Activated CD4-positive, alpha-beta T cell treated with anti-CD3 and anti-CD28 coated beads for 36 hours (primary cell): ENCODE results near the gene FMNL3. TPM values are rescaled to one million over a fixed set of nuclear protein-coding genes. Genes with fewer than 3 reads are reported as not detected.

Experiments
- ATAC-seq: fragments of 200-7000 bp; cut with Tn5 transposase; one replicate; pipeline ENCODE4 v1.10.0; 2021; ENCODE audit warnings: mild to moderate bottlenecking, moderate library complexity
- CTCF ChIA-PET: fragments of 350-600 bp; sonication (Branson Sonifier 250); formaldehyde crosslinking; loops from one replicate; lab custom pipeline; 2021; ENCODE audit warnings: antibody characterized with exemption; lab: Charles Lee
- POLR2A ChIA-PET: fragments of 350-600 bp; sonication (Branson Sonifier 250); formaldehyde crosslinking; loops from one replicate; lab custom pipeline; 2021; ENCODE audit warnings: antibody characterized with exemption, inconsistent platforms; lab: Charles Lee
- DNase-seq: peaks from one replicate; pipeline ENCODE4 v3.0.0-alpha.2; 2020
- H3K27ac Mint-ChIP-seq: one replicate; pipeline ENCODE4 v1.8.0; 2021; ENCODE audit warnings: mixed read lengths
- H3K27me3 Mint-ChIP-seq: one replicate; pipeline ENCODE4 v1.8.0; 2021; ENCODE audit warnings: mixed read lengths
- H3K36me3 Mint-ChIP-seq: one replicate; pipeline ENCODE4 v1.8.0; 2021; ENCODE audit warnings: low read depth, mixed read lengths
- H3K4me1 Mint-ChIP-seq: one replicate; pipeline ENCODE4 v1.8.0; 2021; ENCODE audit warnings: mixed read lengths
- H3K4me3 Mint-ChIP-seq: one replicate; pipeline ENCODE4 v1.8.0; 2021; ENCODE audit warnings: mild to moderate bottlenecking, moderate library complexity, mixed read lengths
- H3K9me3 Mint-ChIP-seq: one replicate; pipeline ENCODE4 v1.8.0; 2021; ENCODE audit warnings: low read depth, mixed read lengths
- intact Hi-C, 2 experiments: fragments of 100-400 bp; cut with DNase I in 1 of 2; cut with micrococcal nuclease in 1 of 2; formaldehyde crosslinking; loops; one replicate each; pipeline versions ENCODE4 v1.14.2 to v1.15.1; 2022 to 2024; cut with DNase I, micrococcal nuclease
- total RNA-seq, 2 experiments: library from RNA; stranded (reverse); gene quantifications; one replicate each; pipeline ENCODE4 v1.2.3, GENCODE V29; 2021

The FMNL3 gene
- total RNA-seq, 2 experiments from 2014 or later = 23.2 to 24.3 TPM

GRCh38 chr12:49633703-49634345, 73.4 kb downstream of the FMNL3 start:
- H3K9me3 Mint-ChIP-seq = no peaks in the 10 kb centered on the region
- no peaks in the 10 kb centered on the region for H3K27me3 Mint-ChIP-seq
- H3K4me3 Mint-ChIP-seq = no peak overlapping the region
- intact Hi-C loops = no loop called here
- peaks cover 2% of the 10 kb centered on the region for H3K36me3 Mint-ChIP-seq
- ChIA-PET CTCF (interaction anchor here (0.6 to 1.9 kb wide), 4 partner anchors 11 to 587 kb away, joined by 3 to 6 read pairs (median 4); no protein-coding TSS in a partner anchor), POLR2A (no interaction called here)
- H3K4me1 Mint-ChIP-seq = peaks cover 9% of the 10 kb centered on the region
- ATAC-seq = no peak
- H3K27ac Mint-ChIP-seq = no peak overlapping the region
- DNase-seq = no peak

GRCh38 chr12:49632986-49633702, 74.1 kb downstream of the FMNL3 start:
- H3K9me3 Mint-ChIP-seq = no peaks in the 10 kb centered on the region
- peaks cover 2% of the 10 kb centered on the region for H3K36me3 Mint-ChIP-seq
- CTCF ChIA-PET = interaction anchor here (0.6 to 1.9 kb wide), 7 partner anchors 12 to 588 kb away, joined by 3 to 6 read pairs (median 4); no protein-coding TSS in a partner anchor
- H3K27ac Mint-ChIP-seq = no peak overlapping the region
- H3K4me3 Mint-ChIP-seq = no peak overlapping the region
- DNase-seq (no peak), ATAC-seq (no peak)
- intact Hi-C loops = no loop called here
- POLR2A ChIA-PET = no interaction called here
- no peaks in the 10 kb centered on the region for H3K27me3 Mint-ChIP-seq
- peaks cover 9% of the 10 kb centered on the region for H3K4me1 Mint-ChIP-seq

GRCh38 chr12:49632401-49632800, 74.8 kb downstream of the FMNL3 start:
- no peaks in the 10 kb centered on the region for H3K9me3 Mint-ChIP-seq
- intact Hi-C loops = no loop called here
- no peaks in the 10 kb centered on the region for H3K27me3 Mint-ChIP-seq
- no peak overlapping the region for H3K27ac Mint-ChIP-seq
- DNase-seq (no peak), ATAC-seq (no peak)
- peaks cover 9% of the 10 kb centered on the region for H3K4me1 Mint-ChIP-seq
- peaks cover 2% of the 10 kb centered on the region for H3K36me3 Mint-ChIP-seq
- no peak overlapping the region for H3K4me3 Mint-ChIP-seq
- POLR2A ChIA-PET = no interaction called here
- CTCF ChIA-PET = interaction anchor here (0.6 to 1.9 kb wide), 5 partner anchors 13 to 130 kb away, joined by 3 to 6 read pairs (median 4); partner anchors contain the start of gene FMNL3

- Mint-ChIP-seq H3K4me3 (no peak overlapping the region), H3K27me3 (no peaks in the 10 kb centered on the region), H3K9me3 (no peaks in the 10 kb centered on the region), H3K27ac (no peak overlapping the region), H3K36me3 (peaks cover 2% of the 10 kb centered on the region), H3K4me1 (no peaks in the 10 kb centered on the region)
- DNase-seq (no peak), ATAC-seq (no peak)
- intact Hi-C loops = no loop called here
- ChIA-PET CTCF (interaction anchor here (0.5 to 1.1 kb wide), 2 partner anchors 11 to 12 kb away, joined by 3 read pairs; no protein-coding TSS in a partner anchor), POLR2A (no interaction called here)
Observed at GRCh38 chr12:49631336-49631907, 75.8 kb downstream of the FMNL3 start.

GRCh38 chr12:49627752-49628360, 79.3 kb downstream of the FMNL3 start:
- H3K36me3 Mint-ChIP-seq = no peaks in the 10 kb centered on the region
- H3K4me1 Mint-ChIP-seq = peaks cover 15% of the 10 kb centered on the region
- DNase-seq (no peak), ATAC-seq (no peak)
- POLR2A ChIA-PET = interaction anchor here (1.1 kb wide), 1 partner anchor 113 kb away, joined by 3 read pairs; the partner anchor contains the start of gene TMBIM6
- CTCF ChIA-PET = interaction anchor here (0.8 to 2.1 kb wide), 9 partner anchors 9 to 338 kb away, joined by 3 to 8 read pairs (median 5); partner anchors contain the start of gene TMBIM6
- no peaks in the 10 kb centered on the region for H3K9me3 Mint-ChIP-seq
- no peaks in the 10 kb centered on the region for H3K27me3 Mint-ChIP-seq
- H3K27ac Mint-ChIP-seq = no peak overlapping the region
- no peak overlapping the region for H3K4me3 Mint-ChIP-seq
- intact Hi-C loops = loop anchor here in 1 of 2 experiments (5.0 kb wide), 1 partner anchor 124 kb away; no protein-coding TSS in a partner anchor

GRCh38 chr12:49626836-49627235, 80.4 kb downstream of the FMNL3 start:
- CTCF ChIA-PET = interaction anchor here (0.5 to 4.2 kb wide), 7 partner anchors 11 to 337 kb away, joined by 3 to 29 read pairs (median 5); partner anchors contain the start of gene FMNL3
- Mint-ChIP-seq H3K4me3 (no peak overlapping the region), H3K36me3 (no peaks in the 10 kb centered on the region), H3K27me3 (no peaks in the 10 kb centered on the region), H3K4me1 (peaks cover 22% of the 10 kb centered on the region), H3K27ac (no peak overlapping the region), H3K9me3 (no peaks in the 10 kb centered on the region)
- POLR2A ChIA-PET = no interaction called here
- no peak for ATAC-seq
- intact Hi-C loops = loop anchor here (1.0 to 5.0 kb wide), 2 partner anchors 17 to 125 kb away; no protein-coding TSS in a partner anchor
- DNase-seq = no peak

GRCh38 chr12:49626169-49626835, 80.9 kb downstream of the FMNL3 start:
- ATAC-seq (peak; percentile 46), DNase-seq (peak; percentile 50)
- intact Hi-C loops = loop anchor here (1.0 to 5.0 kb wide), 2 partner anchors 18 to 126 kb away; no protein-coding TSS in a partner anchor
- Mint-ChIP-seq H3K4me1 (peaks cover 27% of the 10 kb centered on the region), H3K27me3 (peaks cover under 1% of the 10 kb centered on the region), H3K9me3 (no peaks in the 10 kb centered on the region), H3K4me3 (no peak overlapping the region), H3K36me3 (no peaks in the 10 kb centered on the region), H3K27ac (no peak overlapping the region)
- ChIA-PET CTCF (interaction anchor here (0.6 to 4.2 kb wide), 9 partner anchors 11 to 269 kb away, joined by 3 to 29 read pairs (median 5); partner anchors contain the start of genes FAM186B and FMNL3), POLR2A (no interaction called here)

- Mint-ChIP-seq H3K4me3 (no peak overlapping the region), H3K36me3 (no peaks in the 10 kb centered on the region), H3K27me3 (peaks cover 3% of the 10 kb centered on the region), H3K4me1 (peaks cover 31% of the 10 kb centered on the region), H3K27ac (no peak overlapping the region), H3K9me3 (no peaks in the 10 kb centered on the region)
- POLR2A ChIA-PET = interaction anchor here (0.6 to 3.6 kb wide), 3 partner anchors 10 to 139 kb away, joined by 3 to 15 read pairs (median 4); partner anchors contain the start of gene TMBIM6
- intact Hi-C loops = loop anchor here (5.0 kb wide), 3 partner anchors 127 to 608 kb away; partner anchors contain the start of gene PRKAG1 (in 1 of the 2)
- CTCF ChIA-PET = interaction anchor here (0.7 to 4.2 kb wide), 10 partner anchors 12 to 532 kb away, joined by 3 to 29 read pairs (median 4); partner anchors contain the start of genes FAM186B and FMNL3
- ATAC-seq = no peak
- DNase-seq = no peak
Observed at GRCh38 chr12:49624921-49625577, 82.2 kb downstream of the FMNL3 start.

GRCh38 chr12:49623142-49623904, 83.9 kb downstream of the FMNL3 start, which contains the start of gene PRPF40B:
Gene PRPF40B, plus strand, starts transcription at chr12:49623561. Its CDS starts 30 bp downstream, at chr12:49623591.
- CTCF ChIA-PET = interaction anchor here (0.5 to 4.2 kb wide), 7 partner anchors 12 to 141 kb away, joined by 3 to 29 read pairs (median 3); partner anchors contain the start of gene MCRS1
- no peaks in the 10 kb centered on the region for H3K36me3 Mint-ChIP-seq

More at GRCh38 chr12:49623142-49623904, 83.9 kb downstream of the FMNL3 start, which contains the start of gene PRPF40B:
- peak; percentile 92 for DNase-seq
- ATAC-seq = peak; percentile 76
- Mint-ChIP-seq H3K9me3 (no peaks in the 10 kb centered on the region), H3K4me1 (peaks cover 31% of the 10 kb centered on the region), H3K27me3 (peaks cover 11% of the 10 kb centered on the region), H3K27ac (peak within 1 kb of the TSS; percentile 86), H3K4me3 (peak within 1 kb of the TSS; percentile 72)
- intact Hi-C loops = loop anchor here (1.0 to 5.0 kb wide), 15 partner anchors 42 to 606 kb away; partner anchors contain the start of genes MCRS1 (in 2 of the 2), BCDIN3D (in 1 of the 2), CERS5 (in 1 of the 2) and FMNL3 (in 1 of the 2)
- POLR2A ChIA-PET = interaction anchor here (0.5 to 3.6 kb wide), 2 partner anchors 118 to 509 kb away, joined by 10 to 15 read pairs; partner anchors contain the start of gene TMBIM6
